PFSK-1 (cell line): ENCODE results near the gene SAMD4A.

ENCODE experiments used
- FOXP2 ChIP-seq: optimal IDR thresholded peaks from 2 replicates; pipeline ENCODE3; 2011; ENCODE audit warnings: borderline replicate concordance, control low read depth, inconsistent platforms; ENCODE audit not compliant: insufficient read depth; ENCODE audit errors: extremely low read length, extremely low read depth
- POLR2AphosphoS5 ChIP-seq: IDR thresholded peaks from 2 replicates; pipeline ENCODE4 v1.6.1; 2012; ENCODE audit warnings: low read depth, mild to moderate bottlenecking, control low read depth, low read length, moderate library complexity
- SIN3A ChIP-seq: IDR thresholded peaks from 2 replicates; pipeline ENCODE4 v1.6.1; 2012; ENCODE audit warnings: mild to moderate bottlenecking, low read length, moderate library complexity, borderline replicate concordance; ENCODE audit not compliant: insufficient read depth
- TAF1 ChIP-seq: IDR thresholded peaks from 2 replicates; pipeline ENCODE4 v1.6.1; 2012; ENCODE audit warnings: low read length, control low read depth, borderline replicate concordance; ENCODE audit not compliant: insufficient read depth
- TF ChIP-seq, protein P1 (sequence below), 2 experiments: IDR thresholded peaks; 2 replicates each; pipeline versions ENCODE4 v1.6.1 to v1.8.0; 2011 to 2012; ENCODE audit warnings: low read depth in 2 of 2, low read length in 2 of 2, control low read depth in 1 of 2, inconsistent platforms in 1 of 2, mild to moderate bottlenecking in 1 of 2, moderate library complexity in 1 of 2; ENCODE audit not compliant: insufficient read depth in 1 of 2

Gene SAMD4A

DNA sequence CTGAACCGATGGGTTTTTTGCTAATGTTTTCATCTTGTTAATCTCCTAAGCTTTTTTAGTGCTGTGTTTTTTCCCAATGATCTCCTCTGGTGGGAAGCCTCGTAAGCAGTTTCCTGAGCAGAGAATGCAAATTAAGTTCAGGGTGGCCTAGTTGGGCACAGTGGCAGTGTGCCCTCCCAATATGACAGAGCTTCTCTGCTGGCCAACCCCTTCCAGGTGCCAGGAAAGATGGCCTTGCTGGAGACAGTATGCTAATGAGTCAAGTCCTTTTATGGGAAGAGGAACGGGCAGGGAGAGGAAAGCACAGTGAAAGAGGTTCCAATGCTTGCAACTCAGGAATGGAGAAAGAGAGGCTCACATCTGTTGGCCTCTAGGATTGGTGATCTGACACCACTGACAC lies 219.9 kb downstream of the SAMD4A start:
- TF ChIP-seq POLR2AphosphoS5 = no peak
- TF ChIP-seq, protein P1, sequence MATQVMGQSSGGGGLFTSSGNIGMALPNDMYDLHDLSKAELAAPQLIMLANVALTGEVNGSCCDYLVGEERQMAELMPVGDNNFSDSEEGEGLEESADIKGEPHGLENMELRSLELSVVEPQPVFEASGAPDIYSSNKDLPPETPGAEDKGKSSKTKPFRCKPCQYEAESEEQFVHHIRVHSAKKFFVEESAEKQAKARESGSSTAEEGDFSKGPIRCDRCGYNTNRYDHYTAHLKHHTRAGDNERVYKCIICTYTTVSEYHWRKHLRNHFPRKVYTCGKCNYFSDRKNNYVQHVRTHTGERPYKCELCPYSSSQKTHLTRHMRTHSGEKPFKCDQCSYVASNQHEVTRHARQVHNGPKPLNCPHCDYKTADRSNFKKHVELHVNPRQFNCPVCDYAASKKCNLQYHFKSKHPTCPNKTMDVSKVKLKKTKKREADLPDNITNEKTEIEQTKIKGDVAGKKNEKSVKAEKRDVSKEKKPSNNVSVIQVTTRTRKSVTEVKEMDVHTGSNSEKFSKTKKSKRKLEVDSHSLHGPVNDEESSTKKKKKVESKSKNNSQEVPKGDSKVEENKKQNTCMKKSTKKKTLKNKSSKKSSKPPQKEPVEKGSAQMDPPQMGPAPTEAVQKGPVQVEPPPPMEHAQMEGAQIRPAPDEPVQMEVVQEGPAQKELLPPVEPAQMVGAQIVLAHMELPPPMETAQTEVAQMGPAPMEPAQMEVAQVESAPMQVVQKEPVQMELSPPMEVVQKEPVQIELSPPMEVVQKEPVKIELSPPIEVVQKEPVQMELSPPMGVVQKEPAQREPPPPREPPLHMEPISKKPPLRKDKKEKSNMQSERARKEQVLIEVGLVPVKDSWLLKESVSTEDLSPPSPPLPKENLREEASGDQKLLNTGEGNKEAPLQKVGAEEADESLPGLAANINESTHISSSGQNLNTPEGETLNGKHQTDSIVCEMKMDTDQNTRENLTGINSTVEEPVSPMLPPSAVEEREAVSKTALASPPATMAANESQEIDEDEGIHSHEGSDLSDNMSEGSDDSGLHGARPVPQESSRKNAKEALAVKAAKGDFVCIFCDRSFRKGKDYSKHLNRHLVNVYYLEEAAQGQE (IDR thresholded peaks at IDR 0.05; ENCODE audit: insufficient read depth in 1 of 2, low read depth in 2 of 2, low read length in 2 of 2) = no peak
- TF ChIP-seq FOXP2 = no peak
- no peak for TF ChIP-seq SIN3A
- no peak for TF ChIP-seq TAF1

DNA sequence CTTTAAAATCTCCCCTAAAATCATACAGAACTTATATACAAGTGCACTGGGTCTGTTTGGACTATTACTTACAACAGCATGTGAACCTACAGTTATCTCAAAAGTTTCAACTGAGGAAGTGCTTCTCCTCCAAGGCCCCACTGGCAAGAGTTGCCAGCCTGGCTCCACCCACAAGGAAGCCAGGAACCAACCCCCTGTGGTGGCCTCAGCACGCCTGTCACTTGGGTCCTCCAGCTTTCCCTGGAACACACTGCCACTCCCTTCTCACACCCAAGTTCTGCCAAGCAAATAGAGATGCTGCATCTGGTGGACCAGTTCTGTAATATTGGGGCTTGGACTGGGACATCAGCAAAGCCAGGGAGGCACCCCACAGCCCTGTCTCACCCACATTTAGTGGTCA lies 220.3 kb downstream of the SAMD4A start:
- TF ChIP-seq SIN3A = no peak
- TF ChIP-seq POLR2AphosphoS5 = no peak
- no peak for TF ChIP-seq TAF1

DNA sequence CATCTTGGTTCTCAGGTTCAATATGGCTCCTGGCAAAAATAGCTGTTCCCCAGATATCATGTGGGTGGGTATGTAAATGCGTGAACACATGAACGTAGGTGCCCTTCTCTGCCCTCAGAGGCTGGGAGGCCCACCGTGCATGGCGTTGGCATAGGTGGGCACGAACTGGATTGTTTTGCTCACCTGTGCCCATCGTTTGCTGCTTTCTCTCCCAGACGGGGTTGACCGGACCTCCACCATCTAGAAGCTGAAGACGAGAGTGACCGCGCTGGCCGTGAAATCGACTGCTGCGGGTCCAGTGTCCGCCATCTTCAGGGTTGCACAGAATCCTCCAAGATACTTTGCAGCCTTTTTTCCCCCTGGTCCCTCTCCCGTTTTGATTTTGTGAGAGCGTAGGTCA lies 221.8 kb downstream of the SAMD4A start:
- no peak for TF ChIP-seq FOXP2
- TF ChIP-seq SIN3A = no peak
- TF ChIP-seq, protein P1 (IDR thresholded peaks at IDR 0.05; ENCODE audit: insufficient read depth in 1 of 2, low read depth in 2 of 2, low read length in 2 of 2) = no peak
- TF ChIP-seq TAF1 = no peak
- TF ChIP-seq POLR2AphosphoS5 = no peak

DNA sequence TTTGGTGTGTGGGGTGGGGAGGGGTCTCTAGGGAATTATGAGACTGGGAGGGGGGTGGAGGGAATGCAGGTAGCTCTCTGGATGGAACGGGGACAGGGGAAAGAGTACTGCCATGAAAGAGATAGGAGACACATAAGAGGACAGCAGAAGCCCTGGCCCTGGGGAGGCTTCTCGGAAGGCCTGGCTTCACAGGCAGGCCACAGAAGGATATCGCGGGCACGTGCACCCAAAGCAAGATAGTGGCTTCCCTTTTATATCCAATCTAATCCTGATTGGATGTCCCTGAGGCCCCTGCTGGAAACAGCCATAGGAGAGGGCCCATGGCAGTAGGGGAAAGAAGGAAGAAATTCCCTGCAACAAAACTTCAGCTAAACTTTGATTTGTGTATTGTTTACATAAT lies 222.2 kb downstream of the SAMD4A start:
- TF ChIP-seq POLR2AphosphoS5 (no peak), FOXP2 (no peak), TAF1 (no peak), SIN3A (no peak)
- TF ChIP-seq, protein P1 (IDR thresholded peaks at IDR 0.05; ENCODE audit: insufficient read depth in 1 of 2, low read depth in 2 of 2, low read length in 2 of 2) = no peak

DNA sequence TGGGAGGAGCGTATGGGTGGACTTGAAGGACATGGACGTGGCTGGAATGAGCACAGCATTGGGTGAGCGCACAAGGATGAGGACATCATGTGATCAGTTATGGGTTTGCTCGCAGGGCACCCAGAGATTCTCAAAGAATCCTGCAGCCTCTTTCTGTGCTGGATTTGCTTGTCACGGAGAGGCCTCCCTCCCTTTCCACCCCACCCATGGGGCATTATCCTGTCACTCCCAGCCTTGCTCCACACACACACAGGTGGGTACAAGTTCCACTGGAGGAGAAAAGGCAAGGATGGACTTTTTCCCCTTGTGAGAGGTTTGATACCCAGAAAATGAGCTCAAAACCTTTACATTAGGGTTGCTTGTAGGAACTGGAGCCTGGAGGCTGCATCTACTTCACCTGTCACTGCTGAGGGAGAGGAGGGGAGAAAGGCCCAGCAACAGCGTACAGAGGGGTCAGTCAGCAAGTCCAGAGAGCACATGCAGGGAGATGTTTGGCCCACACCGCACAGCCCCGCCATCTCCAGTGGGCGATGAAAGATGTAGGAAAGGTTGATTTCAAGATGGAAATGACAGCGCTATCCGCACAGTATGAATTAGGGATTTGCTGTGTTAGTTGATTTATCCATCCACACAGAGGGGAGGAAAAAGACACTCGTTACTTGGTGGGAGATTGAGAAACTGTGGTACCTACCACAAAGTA lies 223.0 kb downstream of the SAMD4A start:
- no peak for TF ChIP-seq SIN3A
- TF ChIP-seq POLR2AphosphoS5 = no peak
- TF ChIP-seq FOXP2 = no peak
- no peak for TF ChIP-seq TAF1
- TF ChIP-seq, protein P1 (IDR thresholded peaks at IDR 0.05; ENCODE audit: insufficient read depth in 1 of 2, low read depth in 2 of 2, low read length in 2 of 2) = no peak

DNA sequence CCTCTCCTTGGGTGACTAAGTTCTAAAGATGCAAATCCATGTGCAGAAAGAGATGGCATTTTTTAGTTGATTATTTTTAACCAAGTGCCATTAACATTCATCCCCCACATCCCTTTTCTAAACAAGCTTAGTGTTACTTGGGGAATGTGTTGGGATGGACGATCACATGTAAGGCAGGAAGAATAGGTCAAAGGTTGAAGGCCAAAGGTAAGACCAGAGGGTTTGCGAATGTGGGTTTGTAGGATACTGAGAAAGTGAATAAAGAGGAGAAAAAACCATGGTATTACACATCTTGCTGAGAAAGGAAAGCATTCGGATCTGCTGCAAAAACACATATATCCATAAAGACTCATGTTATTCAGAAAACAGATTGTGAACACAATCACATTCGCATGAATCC lies 224.1 kb downstream of the SAMD4A start:
- no peak for TF ChIP-seq SIN3A
- no peak for TF ChIP-seq TAF1
- no peak for TF ChIP-seq POLR2AphosphoS5
- TF ChIP-seq FOXP2 = no peak
- TF ChIP-seq, protein P1 (IDR thresholded peaks at IDR 0.05; ENCODE audit: insufficient read depth in 1 of 2, low read depth in 2 of 2, low read length in 2 of 2) = no peak
